Activated T-cell treated with anti-CD3 and anti-CD28 coated beads, Interleukin-2, amount 50 U/mL, for 72 hours (primary cell): Measurements from ENCODE around the gene ERMARD. TPM values are rescaled to one million over a fixed set of nuclear protein-coding genes. Genes with fewer than 3 reads are reported as not detected.

Source experiments
- ATAC-seq, 2 donors: fragments of 150-1000 bp; cut with Tn5 transposase; replicated peaks in 1 of 2; 2 replicates each; pipeline ENCODE4 v1.10.0; 2021; ENCODE audit warnings: moderate library complexity in 2 of 2, mild to moderate bottlenecking in 1 of 2
- DNase-seq, 2 donors: peaks; one replicate each; pipeline ENCODE4 v3.0.0; 2021 to 2022; ENCODE audit warnings: mixed read lengths in 1 of 2
- H3K27ac Mint-ChIP-seq: one replicate; pipeline ENCODE4 v1.8.0; 2022; ENCODE audit warnings: mild to moderate bottlenecking, moderate library complexity, mixed read lengths
- H3K27me3 Mint-ChIP-seq: one replicate; pipeline ENCODE4 v1.8.0; 2022; ENCODE audit warnings: low read depth, mixed read lengths
- H3K36me3 Mint-ChIP-seq, 2 donors: one replicate each; pipeline ENCODE4 v1.8.0; 2022; ENCODE audit warnings: mixed read lengths in 2 of 2, mild to moderate bottlenecking in 1 of 2; ENCODE audit not compliant: insufficient read depth in 2 of 2
- H3K4me1 Mint-ChIP-seq: one replicate; pipeline ENCODE4 v1.8.0; 2022; ENCODE audit warnings: low read depth, mixed read lengths
- H3K4me3 Mint-ChIP-seq, 2 donors: one replicate each; pipeline ENCODE4 v1.8.0; 2022; ENCODE audit warnings: mild to moderate bottlenecking in 2 of 2, mixed read lengths in 2 of 2, moderate library complexity in 2 of 2
- H3K9me3 Mint-ChIP-seq, 2 donors: one replicate each; pipeline ENCODE4 v1.8.0; 2022; ENCODE audit warnings: mixed read lengths in 2 of 2
- total RNA-seq, 2 donors: library from RNA; stranded (reverse); gene quantifications; one replicate each; pipeline ENCODE4 v1.2.3, GENCODE V29; 2022

ERMARD gene
- total RNA-seq, 2 donors from 2014 or later = 30.5 to 37.9 TPM

DNA sequence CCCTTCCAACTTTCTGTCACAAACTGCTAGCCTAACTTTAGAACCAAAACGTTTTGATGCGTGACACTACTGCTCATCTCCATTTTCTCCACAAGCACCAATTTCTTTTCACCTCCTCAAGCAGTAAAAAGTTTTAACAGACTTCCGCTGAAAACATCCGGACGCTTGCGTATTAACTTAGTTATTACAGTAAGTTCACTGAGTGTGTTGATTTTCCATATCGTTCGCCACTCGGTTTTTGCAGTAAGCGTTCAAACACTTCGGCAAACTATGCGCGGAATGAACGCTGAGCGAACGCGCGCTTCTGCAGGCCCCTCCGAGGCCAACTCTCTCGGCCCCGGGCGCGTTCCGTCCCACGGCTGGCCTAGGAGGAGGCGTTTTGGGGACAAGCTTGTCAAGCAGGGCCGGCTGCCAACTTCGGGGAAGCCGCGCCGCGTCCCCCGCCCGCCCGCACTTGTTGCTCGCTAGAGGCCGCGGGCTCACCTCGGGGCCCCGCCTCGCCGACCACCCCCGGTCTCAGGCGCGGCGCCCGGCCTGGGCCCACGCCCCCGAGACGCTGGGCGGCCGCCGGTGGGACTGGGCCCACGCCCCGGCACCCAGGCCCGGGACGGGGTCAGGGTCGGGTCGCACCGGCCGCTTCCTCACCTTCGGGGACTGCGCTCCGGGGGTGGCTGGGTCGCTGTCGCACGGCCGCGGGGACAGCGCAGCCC is 28.1 kb upstream of the ERMARD start:
- Mint-ChIP-seq H3K27me3 (no peaks in the 10 kb centered on the region), H3K36me3 (peaks cover 3 to 13% of the 10 kb centered on the region in 2 donors)

GRCh38 chr6:169723991-169724493 is 27.4 kb upstream of the ERMARD start:
- no peak overlapping the region for H3K27ac Mint-ChIP-seq
- H3K27me3 Mint-ChIP-seq = no peaks in the 10 kb centered on the region
- H3K4me1 Mint-ChIP-seq = peaks cover 46% of the 10 kb centered on the region
- DNase-seq (peak; percentile 49 to 61), ATAC-seq (peak; percentile 56 to 66)
- H3K36me3 Mint-ChIP-seq = peaks cover 3 to 13% of the 10 kb centered on the region in 2 donors
- H3K4me3 Mint-ChIP-seq = peak overlapping the region in 1 of 2 donors; percentile 68
- H3K9me3 Mint-ChIP-seq = no peaks in the 10 kb centered on the region

More for the DNA sequence above, 28.1 kb upstream of the ERMARD start:
- Mint-ChIP-seq H3K9me3 (no peaks in the 10 kb centered on the region), H3K4me1 (peaks cover 48% of the 10 kb centered on the region), H3K27ac (peak overlapping the region; percentile 92), H3K4me3 (peak overlapping the region; percentile 90 to 91)
- ATAC-seq = peak; percentile 48 to 57
- peak; percentile 75 to 76 for DNase-seq

DNA sequence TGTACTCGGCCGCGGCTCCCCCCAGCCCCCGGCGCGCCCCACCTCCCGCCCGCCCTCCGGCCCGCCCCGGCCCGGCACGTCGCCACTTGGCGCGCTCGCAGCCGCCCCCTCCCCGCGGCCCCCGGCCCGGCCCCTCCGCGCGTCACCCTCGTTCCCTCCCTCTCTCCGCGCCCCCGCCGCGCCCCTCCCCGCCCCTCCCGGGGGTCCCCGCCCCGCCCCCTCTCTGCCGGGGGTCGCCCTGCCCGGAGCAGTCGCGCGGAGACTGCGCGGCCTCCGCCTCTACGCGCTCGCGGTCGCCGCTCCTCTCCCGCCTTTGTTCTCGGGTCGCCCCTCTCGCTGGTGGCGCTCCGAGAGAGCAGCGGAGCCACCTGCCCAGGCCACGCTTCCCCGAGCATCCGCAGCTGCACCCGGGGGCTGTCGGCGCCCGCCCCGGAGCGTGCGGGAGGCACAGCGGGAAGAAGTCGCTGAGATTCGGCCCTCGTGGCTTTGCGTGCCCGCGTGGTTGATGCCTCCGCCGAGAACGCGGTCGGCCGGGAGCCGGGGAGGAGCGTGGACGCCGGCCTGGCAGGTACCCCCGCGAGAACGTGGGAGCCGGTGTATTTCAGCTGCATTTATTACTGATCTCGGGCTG is 26.8 kb upstream of the ERMARD start, which contains the start of gene PHF10:
Gene PHF10, minus strand, starts transcription at position 7 of the 631 bp plus-strand sequence. CDS start 569 bp downstream, outside the sequence.
- peaks cover 40% of the 10 kb centered on the region for H3K4me1 Mint-ChIP-seq
- H3K27ac Mint-ChIP-seq = peak within 1 kb of the TSS; percentile 92
- no peaks in the 10 kb centered on the region for H3K27me3 Mint-ChIP-seq
- peaks cover 3 to 10% of the 10 kb centered on the region in 2 donors for H3K36me3 Mint-ChIP-seq
- ATAC-seq (peak; percentile 63 to 66), DNase-seq (peak; percentile 67 to 68)
- H3K4me3 Mint-ChIP-seq = peak within 1 kb of the TSS; percentile 90 to 91
- H3K9me3 Mint-ChIP-seq = no peaks in the 10 kb centered on the region

GRCh38 chr6:169725125-169726048 is 26.0 kb upstream of the ERMARD start:
- peak overlapping the region; percentile 74 for H3K27ac Mint-ChIP-seq
- no peaks in the 10 kb centered on the region for H3K27me3 Mint-ChIP-seq
- no peak for ATAC-seq
- H3K4me3 Mint-ChIP-seq = peak overlapping the region; percentile 69 to 76
- DNase-seq = peak; percentile 22 to 24
- peaks cover 33% of the 10 kb centered on the region for H3K4me1 Mint-ChIP-seq
- peaks cover 3 to 10% of the 10 kb centered on the region in 2 donors for H3K36me3 Mint-ChIP-seq
- H3K9me3 Mint-ChIP-seq = no peaks in the 10 kb centered on the region

- Mint-ChIP-seq H3K4me1 (peaks cover 26% of the 10 kb centered on the region), H3K27me3 (no peaks in the 10 kb centered on the region), H3K36me3 (peaks cover 3 to 10% of the 10 kb centered on the region in 2 donors), H3K4me3 (peak overlapping the region; percentile 69 to 76), H3K27ac (peak overlapping the region; percentile 74), H3K9me3 (no peaks in the 10 kb centered on the region)
- DNase-seq = no peak
- ATAC-seq = no peak
Observed at GRCh38 chr6:169726049-169726400, 25.4 kb upstream of the ERMARD start.

- Mint-ChIP-seq H3K4me1 (peaks cover 17% of the 10 kb centered on the region), H3K27ac (no peak overlapping the region), H3K4me3 (no peak overlapping the region), H3K36me3 (peaks cover 3 to 10% of the 10 kb centered on the region in 2 donors), H3K9me3 (no peaks in the 10 kb centered on the region), H3K27me3 (no peaks in the 10 kb centered on the region)
- ATAC-seq (no peak), DNase-seq (no peak)
Observed at GRCh38 chr6:169726963-169727362, 24.5 kb upstream of the ERMARD start.

- Mint-ChIP-seq H3K36me3 (peaks cover 0 to 2% of the 10 kb centered on the region in 2 donors), H3K27me3 (peaks cover 11% of the 10 kb centered on the region), H3K9me3 (no peaks in the 10 kb centered on the region), H3K4me1 (peaks cover 17% of the 10 kb centered on the region), H3K27ac (no peak overlapping the region), H3K4me3 (no peak overlapping the region)
- ATAC-seq (no peak), DNase-seq (no peak)
Observed at GRCh38 chr6:169729961-169730360, 21.5 kb upstream of the ERMARD start.

- no peak for DNase-seq
- H3K9me3 Mint-ChIP-seq = no peaks in the 10 kb centered on the region
- H3K4me3 Mint-ChIP-seq = no peak overlapping the region
- no peak for ATAC-seq
- H3K27ac Mint-ChIP-seq = no peak overlapping the region
- peaks cover 0 to 2% of the 10 kb centered on the region in 2 donors for H3K36me3 Mint-ChIP-seq
- peaks cover 31% of the 10 kb centered on the region for H3K27me3 Mint-ChIP-seq
- H3K4me1 Mint-ChIP-seq = peaks cover 7% of the 10 kb centered on the region
Observed at GRCh38 chr6:169738204-169738975, 13.0 kb upstream of the ERMARD start.

- H3K4me3 Mint-ChIP-seq = no peak overlapping the region
- peaks cover 7% of the 10 kb centered on the region for H3K4me1 Mint-ChIP-seq
- DNase-seq (no peak), ATAC-seq (no peak)
- H3K36me3 Mint-ChIP-seq = no peaks in the 10 kb centered on the region
- no peaks in the 10 kb centered on the region for H3K9me3 Mint-ChIP-seq
- H3K27ac Mint-ChIP-seq = no peak overlapping the region
- H3K27me3 Mint-ChIP-seq = peaks cover 30% of the 10 kb centered on the region
Observed at GRCh38 chr6:169738976-169739529, 12.4 kb upstream of the ERMARD start.

DNA sequence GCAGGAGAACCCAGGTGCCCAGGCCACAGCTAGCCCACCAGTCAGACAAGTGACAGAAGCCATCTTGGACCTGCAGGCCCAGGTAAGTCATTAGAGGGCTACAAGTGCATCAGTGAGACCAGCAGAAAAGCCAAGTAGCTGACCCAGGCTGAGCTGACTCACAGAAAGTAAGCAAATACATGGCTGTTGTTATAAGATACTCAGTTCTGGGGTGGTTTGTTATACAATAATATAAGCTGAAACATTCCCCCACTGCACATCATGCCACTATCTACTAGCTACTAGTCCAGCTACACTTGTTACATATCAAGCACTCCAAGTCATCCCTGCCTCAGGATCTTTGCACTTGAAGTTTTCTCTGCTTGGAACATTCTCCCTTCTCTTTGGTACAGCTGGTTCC is 10.1 kb upstream of the ERMARD start:
- DNase-seq = no peak
- H3K4me3 Mint-ChIP-seq = no peak overlapping the region
- H3K27ac Mint-ChIP-seq = no peak overlapping the region
- H3K27me3 Mint-ChIP-seq = peaks cover 7% of the 10 kb centered on the region
- peaks cover 0 to 2% of the 10 kb centered on the region in 2 donors for H3K36me3 Mint-ChIP-seq
- peaks cover 7% of the 10 kb centered on the region for H3K4me1 Mint-ChIP-seq
- no peaks in the 10 kb centered on the region for H3K9me3 Mint-ChIP-seq
- ATAC-seq = no peak

DNA sequence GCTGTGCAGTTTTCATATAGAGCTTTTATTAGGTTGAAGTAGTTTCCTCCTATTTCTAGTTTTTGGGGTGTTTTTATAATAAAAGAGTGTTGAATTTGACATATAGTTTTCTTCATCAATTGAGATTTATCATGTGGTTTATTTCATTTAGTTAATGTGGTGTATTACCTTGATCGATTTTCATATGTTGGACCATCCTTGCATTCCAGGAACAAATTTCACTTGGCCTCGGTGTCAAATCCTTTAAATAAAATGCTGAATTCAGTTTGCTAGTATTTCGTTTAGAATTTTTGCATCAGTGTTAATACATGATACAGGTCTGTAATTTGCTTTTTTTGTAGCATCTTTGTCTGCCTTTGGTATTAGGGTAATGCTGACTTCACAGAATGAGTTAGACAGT is 6.0 kb upstream of the ERMARD start:
- Mint-ChIP-seq H3K4me3 (no peak overlapping the region), H3K27me3 (no peaks in the 10 kb centered on the region), H3K36me3 (peaks cover 2 to 14% of the 10 kb centered on the region in 2 donors), H3K27ac (no peak overlapping the region), H3K9me3 (peaks cover 0 to 2% of the 10 kb centered on the region in 2 donors), H3K4me1 (peaks cover 12% of the 10 kb centered on the region)
- DNase-seq (no peak), ATAC-seq (no peak)

GRCh38 chr6:169746556-169746955 is 4.9 kb upstream of the ERMARD start:
- no peaks in the 10 kb centered on the region for H3K27me3 Mint-ChIP-seq
- peaks cover 18% of the 10 kb centered on the region for H3K4me1 Mint-ChIP-seq
- peaks cover 0 to 2% of the 10 kb centered on the region in 2 donors for H3K9me3 Mint-ChIP-seq
- peak overlapping the region; percentile 51 for H3K27ac Mint-ChIP-seq
- H3K4me3 Mint-ChIP-seq = no peak overlapping the region
- peaks cover 4 to 19% of the 10 kb centered on the region in 2 donors for H3K36me3 Mint-ChIP-seq
- ATAC-seq (no peak), DNase-seq (no peak)
